HEK293 (cell line): ENCODE results near the gene MTMR11.

Experiments
- CTCF ChIA-PET: fragments of 350-600 bp; formaldehyde crosslinking; extraction: SDS; loops from one replicate; lab custom pipeline; 2021; ENCODE audit warnings: antibody characterized with exemption; lab: Yijun Ruan, JAX
- POLR2A ChIA-PET: fragments of 300-600 bp; formaldehyde crosslinking; extraction: SDS; loops from one replicate; lab custom pipeline; 2020; ENCODE audit warnings: antibody characterized with exemption, inconsistent platforms; lab: Yijun Ruan, JAX
- H3K27ac ChIP-seq: fragments of 200-500 bp; sonication (Bioruptor generic); 2 replicates; pipeline ENCODE4 v1.5.1; 2014; ENCODE audit warnings: low read depth, low read length, control low read depth, inconsistent platforms; ENCODE audit errors: extremely low read depth
- H3K36me3 ChIP-seq, 2 experiments: fragments of 200-500 bp in 1 of 2; sonication (Bioruptor generic) in 1 of 2; 1 replicate in 1 of 2; 2 replicates in 1 of 2; pipeline ENCODE4 v1.5.1; 2014 to 2017; ENCODE audit warnings: inconsistent platforms in 2 of 2, low read length in 2 of 2; ENCODE audit not compliant: control insufficient read depth in 2 of 2, insufficient read depth in 1 of 2
- H3K4me1 ChIP-seq: fragments of 200-500 bp; sonication (Bioruptor generic); 2 replicates; pipeline ENCODE4 v1.5.1; 2014; ENCODE audit warnings: mild to moderate bottlenecking, low read length, inconsistent platforms; ENCODE audit not compliant: control insufficient read depth, insufficient read depth
- H3K4me3 ChIP-seq: 2 replicates; pipeline ENCODE4 v1.5.1; 2011; ENCODE audit warnings: low read depth, mild to moderate bottlenecking, control low read depth, low read length, moderate library complexity
- H3K9me3 ChIP-seq: fragments of 200-500 bp; sonication (Bioruptor generic); 2 replicates; pipeline ENCODE4 v1.5.1; 2014; ENCODE audit warnings: low read depth, low read length, inconsistent platforms; ENCODE audit not compliant: control insufficient read depth, insufficient read depth
- OVOL3 ChIP-seq: fragments of 450-650 bp; formaldehyde crosslinking; IDR thresholded peaks from 2 replicates; pipeline ENCODE4 v1.5.1; 2016; ENCODE audit warnings: missing biosample characterization, missing genetic modification characterization
- PRDM1 ChIP-seq: fragments of 450-650 bp; formaldehyde crosslinking; IDR thresholded peaks from 2 replicates; pipeline ENCODE4; 2016; ENCODE audit warnings: missing biosample characterization, missing genetic modification characterization
- ZNF10 ChIP-seq: fragments of 450-650 bp; formaldehyde crosslinking; IDR thresholded peaks from 2 replicates; pipeline ENCODE4 v1.5.1; 2017; ENCODE audit warnings: missing biosample characterization, missing genetic modification characterization
- ZNF132 ChIP-seq: fragments of 450-650 bp; formaldehyde crosslinking; IDR thresholded peaks from 2 replicates; pipeline ENCODE4 v1.5.1; 2017; ENCODE audit warnings: missing biosample characterization, missing genetic modification characterization, borderline replicate concordance
- ZNF23 ChIP-seq: fragments of 450-650 bp; formaldehyde crosslinking; IDR thresholded peaks from 2 replicates; pipeline ENCODE4 v1.5.1; 2016; ENCODE audit warnings: missing biosample characterization, missing genetic modification characterization, borderline replicate concordance
- ZNF433 ChIP-seq: fragments of 450-650 bp; formaldehyde crosslinking; IDR thresholded peaks from 2 replicates; pipeline ENCODE4 v1.5.1; 2016; ENCODE audit warnings: missing biosample characterization, missing genetic modification characterization, low read depth
- ZNF529 ChIP-seq: fragments of 450-650 bp; formaldehyde crosslinking; IDR thresholded peaks from 2 replicates; pipeline ENCODE4 v1.5.1; 2017; ENCODE audit warnings: missing genetic modification characterization, missing biosample characterization; ENCODE audit not compliant: insufficient replicate concordance
- ZNF610 ChIP-seq: fragments of 450-650 bp; formaldehyde crosslinking; IDR thresholded peaks from 2 replicates; pipeline ENCODE4 v1.5.1; 2016; ENCODE audit warnings: missing biosample characterization, missing genetic modification characterization, borderline replicate concordance
- ZNF623 ChIP-seq: fragments of 450-650 bp; formaldehyde crosslinking; IDR thresholded peaks from 2 replicates; pipeline ENCODE4 v1.5.1; 2016; ENCODE audit warnings: missing biosample characterization, missing genetic modification characterization
- ZNF664 ChIP-seq: fragments of 450-650 bp; formaldehyde crosslinking; IDR thresholded peaks from 2 replicates; pipeline ENCODE4 v1.5.1; 2016; ENCODE audit warnings: missing biosample characterization, missing genetic modification characterization
- ZSCAN16 ChIP-seq: fragments of 450-650 bp; formaldehyde crosslinking; IDR thresholded peaks from 2 replicates; pipeline ENCODE4 v1.5.1; 2016; ENCODE audit warnings: missing biosample characterization, missing genetic modification characterization
- ZSCAN23 ChIP-seq: fragments of 450-650 bp; formaldehyde crosslinking; IDR thresholded peaks from 2 replicates; pipeline ENCODE4 v1.5.1; 2016; ENCODE audit warnings: missing biosample characterization, missing genetic modification characterization
- TF ChIP-seq, protein P1 (sequence below): fragments of 450-650 bp; formaldehyde crosslinking; IDR thresholded peaks from 2 replicates; pipeline ENCODE4 v1.5.1; 2016; ENCODE audit warnings: missing biosample characterization, missing genetic modification characterization
- TF ChIP-seq, protein P2 (sequence below): fragments of 450-650 bp; formaldehyde crosslinking; IDR thresholded peaks from 2 replicates; pipeline ENCODE4 v1.5.1; 2017; ENCODE audit warnings: missing biosample characterization, mild to moderate bottlenecking, missing genetic modification characterization, moderate library complexity
- TF ChIP-seq, protein P3 (sequence below): fragments of 450-650 bp; formaldehyde crosslinking; conservative IDR thresholded peaks from 2 replicates; pipeline ENCODE4 v1.5.1; 2016; ENCODE audit warnings: low read depth, missing biosample characterization, missing genetic modification characterization
- TF ChIP-seq, protein P4 (sequence below): fragments of 450-650 bp; formaldehyde crosslinking; IDR thresholded peaks from 2 replicates; pipeline ENCODE4 v1.5.1; 2016; ENCODE audit warnings: missing biosample characterization, missing genetic modification characterization
- TF ChIP-seq, protein P5 (sequence below): fragments of 450-650 bp; formaldehyde crosslinking; IDR thresholded peaks from 2 replicates; pipeline ENCODE4 v1.5.1; 2016; ENCODE audit warnings: missing biosample characterization, missing genetic modification characterization
- TF ChIP-seq, protein P6 (sequence below): fragments of 450-650 bp; IDR thresholded peaks from 2 replicates; pipeline ENCODE4 v1.5.1; 2018; ENCODE audit warnings: missing biosample characterization, mild to moderate bottlenecking, missing genetic modification characterization
- TF ChIP-seq, protein P7 (sequence below): fragments of 450-650 bp; formaldehyde crosslinking; IDR thresholded peaks from 2 replicates; pipeline ENCODE4 v1.5.1; 2016; ENCODE audit warnings: missing biosample characterization, missing genetic modification characterization

The MTMR11 gene

DNA sequence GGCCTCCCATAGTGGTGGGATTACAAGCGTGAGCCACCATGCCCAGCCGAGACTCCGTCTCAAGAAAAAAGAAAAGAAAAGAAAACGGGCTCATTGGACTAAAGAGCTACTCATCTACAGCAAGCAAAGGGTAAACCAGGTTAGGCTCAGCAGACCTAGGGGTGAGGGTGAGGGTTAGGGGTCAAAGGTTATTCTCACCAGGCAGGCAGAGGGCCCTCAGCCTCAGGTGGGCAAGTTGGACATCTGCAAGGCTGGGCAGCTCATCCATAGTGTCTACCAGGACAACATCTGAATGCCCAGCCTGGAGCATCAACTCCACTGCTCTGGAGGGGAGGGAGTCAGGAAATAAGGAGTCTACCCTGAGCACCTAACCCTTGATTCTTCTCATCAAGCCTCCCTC is 3.5 kb downstream of the MTMR11 start:
- Histone ChIP-seq H3K36me3 (peaks cover 0 to 43% of the 10 kb centered on the region in 2 experiments; a peak in 1 of 3 replicates), H3K4me3 (no peak overlapping the region), H3K9me3 (no peaks in the 10 kb centered on the region), H3K4me1 (peaks cover 8% of the 10 kb centered on the region; the same call in 1 of the 2 replicates), H3K27ac (no peak overlapping the region)
- TF ChIP-seq ZNF10 (tag by site-specific recombination): no peak
- TF ChIP-seq ZNF610 (tag by site-specific recombination): no peak
- no peak for TF ChIP-seq ZSCAN16 (tag by site-specific recombination)
- TF ChIP-seq ZNF132 (tag by site-specific recombination): no peak
- TF ChIP-seq, protein P1, sequence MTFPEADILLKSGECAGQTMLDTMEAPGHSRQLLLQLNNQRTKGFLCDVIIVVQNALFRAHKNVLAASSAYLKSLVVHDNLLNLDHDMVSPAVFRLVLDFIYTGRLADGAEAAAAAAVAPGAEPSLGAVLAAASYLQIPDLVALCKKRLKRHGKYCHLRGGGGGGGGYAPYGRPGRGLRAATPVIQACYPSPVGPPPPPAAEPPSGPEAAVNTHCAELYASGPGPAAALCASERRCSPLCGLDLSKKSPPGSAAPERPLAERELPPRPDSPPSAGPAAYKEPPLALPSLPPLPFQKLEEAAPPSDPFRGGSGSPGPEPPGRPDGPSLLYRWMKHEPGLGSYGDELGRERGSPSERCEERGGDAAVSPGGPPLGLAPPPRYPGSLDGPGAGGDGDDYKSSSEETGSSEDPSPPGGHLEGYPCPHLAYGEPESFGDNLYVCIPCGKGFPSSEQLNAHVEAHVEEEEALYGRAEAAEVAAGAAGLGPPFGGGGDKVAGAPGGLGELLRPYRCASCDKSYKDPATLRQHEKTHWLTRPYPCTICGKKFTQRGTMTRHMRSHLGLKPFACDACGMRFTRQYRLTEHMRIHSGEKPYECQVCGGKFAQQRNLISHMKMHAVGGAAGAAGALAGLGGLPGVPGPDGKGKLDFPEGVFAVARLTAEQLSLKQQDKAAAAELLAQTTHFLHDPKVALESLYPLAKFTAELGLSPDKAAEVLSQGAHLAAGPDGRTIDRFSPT (tag by site-specific recombination): no peak
- TF ChIP-seq, protein P2, sequence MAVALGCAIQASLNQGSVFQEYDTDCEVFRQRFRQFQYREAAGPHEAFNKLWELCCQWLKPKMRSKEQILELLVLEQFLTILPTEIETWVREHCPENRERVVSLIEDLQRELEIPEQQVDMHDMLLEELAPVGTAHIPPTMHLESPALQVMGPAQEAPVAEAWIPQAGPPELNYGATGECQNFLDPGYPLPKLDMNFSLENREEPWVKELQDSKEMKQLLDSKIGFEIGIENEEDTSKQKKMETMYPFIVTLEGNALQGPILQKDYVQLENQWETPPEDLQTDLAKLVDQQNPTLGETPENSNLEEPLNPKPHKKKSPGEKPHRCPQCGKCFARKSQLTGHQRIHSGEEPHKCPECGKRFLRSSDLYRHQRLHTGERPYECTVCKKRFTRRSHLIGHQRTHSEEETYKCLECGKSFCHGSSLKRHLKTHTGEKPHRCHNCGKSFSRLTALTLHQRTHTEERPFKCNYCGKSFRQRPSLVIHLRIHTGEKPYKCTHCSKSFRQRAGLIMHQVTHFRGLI (tag by site-specific recombination): no peak
- TF ChIP-seq, protein P3, sequence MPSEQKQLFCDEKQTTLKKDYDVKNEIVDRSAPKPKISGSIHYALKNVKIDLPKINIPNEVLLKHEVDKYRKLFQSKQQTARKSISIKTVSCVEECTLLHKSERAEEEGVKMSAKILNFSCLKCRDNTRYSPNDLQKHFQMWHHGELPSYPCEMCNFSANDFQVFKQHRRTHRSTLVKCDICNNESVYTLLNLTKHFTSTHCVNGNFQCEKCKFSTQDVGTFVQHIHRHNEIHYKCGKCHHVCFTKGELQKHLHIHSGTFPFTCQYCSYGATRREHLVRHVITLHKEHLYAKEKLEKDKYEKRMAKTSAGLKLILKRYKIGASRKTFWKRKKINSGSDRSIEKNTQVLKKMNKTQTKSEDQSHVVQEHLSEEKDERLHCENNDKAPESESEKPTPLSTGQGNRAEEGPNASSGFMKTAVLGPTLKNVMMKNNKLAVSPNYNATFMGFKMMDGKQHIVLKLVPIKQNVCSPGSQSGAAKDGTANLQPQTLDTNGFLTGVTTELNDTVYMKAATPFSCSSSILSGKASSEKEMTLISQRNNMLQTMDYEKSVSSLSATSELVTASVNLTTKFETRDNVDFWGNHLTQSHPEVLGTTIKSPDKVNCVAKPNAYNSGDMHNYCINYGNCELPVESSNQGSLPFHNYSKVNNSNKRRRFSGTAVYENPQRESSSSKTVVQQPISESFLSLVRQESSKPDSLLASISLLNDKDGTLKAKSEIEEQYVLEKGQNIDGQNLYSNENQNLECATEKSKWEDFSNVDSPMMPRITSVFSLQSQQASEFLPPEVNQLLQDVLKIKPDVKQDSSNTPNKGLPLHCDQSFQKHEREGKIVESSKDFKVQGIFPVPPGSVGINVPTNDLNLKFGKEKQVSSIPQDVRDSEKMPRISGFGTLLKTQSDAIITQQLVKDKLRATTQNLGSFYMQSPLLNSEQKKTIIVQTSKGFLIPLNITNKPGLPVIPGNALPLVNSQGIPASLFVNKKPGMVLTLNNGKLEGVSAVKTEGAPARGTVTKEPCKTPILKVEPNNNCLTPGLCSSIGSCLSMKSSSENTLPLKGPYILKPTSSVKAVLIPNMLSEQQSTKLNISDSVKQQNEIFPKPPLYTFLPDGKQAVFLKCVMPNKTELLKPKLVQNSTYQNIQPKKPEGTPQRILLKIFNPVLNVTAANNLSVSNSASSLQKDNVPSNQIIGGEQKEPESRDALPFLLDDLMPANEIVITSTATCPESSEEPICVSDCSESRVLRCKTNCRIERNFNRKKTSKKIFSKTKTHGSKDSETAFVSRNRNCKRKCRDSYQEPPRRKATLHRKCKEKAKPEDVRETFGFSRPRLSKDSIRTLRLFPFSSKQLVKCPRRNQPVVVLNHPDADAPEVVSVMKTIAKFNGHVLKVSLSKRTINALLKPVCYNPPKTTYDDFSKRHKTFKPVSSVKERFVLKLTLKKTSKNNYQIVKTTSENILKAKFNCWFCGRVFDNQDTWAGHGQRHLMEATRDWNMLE (tag by site-specific recombination): no peak
- no peak for TF ChIP-seq ZNF623 (tag by site-specific recombination)
- TF ChIP-seq, protein P4, sequence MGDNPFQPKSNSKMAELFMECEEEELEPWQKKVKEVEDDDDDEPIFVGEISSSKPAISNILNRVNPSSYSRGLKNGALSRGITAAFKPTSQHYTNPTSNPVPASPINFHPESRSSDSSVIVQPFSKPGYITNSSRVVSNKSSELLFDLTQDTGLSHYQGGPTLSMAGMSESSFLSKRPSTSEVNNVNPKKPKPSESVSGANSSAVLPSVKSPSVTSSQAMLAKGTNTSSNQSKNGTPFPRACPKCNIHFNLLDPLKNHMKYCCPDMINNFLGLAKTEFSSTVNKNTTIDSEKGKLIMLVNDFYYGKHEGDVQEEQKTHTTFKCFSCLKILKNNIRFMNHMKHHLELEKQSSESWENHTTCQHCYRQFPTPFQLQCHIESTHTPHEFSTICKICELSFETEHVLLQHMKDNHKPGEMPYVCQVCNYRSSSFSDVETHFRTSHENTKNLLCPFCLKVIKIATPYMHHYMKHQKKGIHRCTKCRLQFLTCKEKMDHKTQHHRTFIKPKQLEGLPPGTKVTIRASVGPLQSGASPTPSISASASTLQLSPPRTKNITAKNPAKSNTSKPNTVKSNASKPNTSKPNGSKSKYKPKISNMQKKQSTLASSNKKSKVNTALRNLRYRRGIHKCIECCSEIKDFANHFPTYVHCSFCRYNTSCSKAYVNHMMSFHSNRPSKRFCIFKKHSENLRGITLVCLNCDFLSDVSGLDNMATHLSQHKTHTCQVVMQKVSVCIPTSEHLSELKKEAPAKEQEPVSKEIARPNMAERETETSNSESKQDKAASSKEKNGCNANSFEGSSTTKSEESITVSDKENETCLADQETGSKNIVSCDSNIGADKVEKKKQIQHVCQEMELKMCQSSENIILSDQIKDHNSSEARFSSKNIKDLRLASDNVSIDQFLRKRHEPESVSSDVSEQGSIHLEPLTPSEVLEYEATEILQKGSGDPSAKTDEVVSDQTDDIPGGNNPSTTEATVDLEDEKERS (tag by site-specific recombination): no peak
- no peak for TF ChIP-seq ZNF664
- TF ChIP-seq ZNF433 (tag by site-specific recombination): no peak
- TF ChIP-seq, protein P5, sequence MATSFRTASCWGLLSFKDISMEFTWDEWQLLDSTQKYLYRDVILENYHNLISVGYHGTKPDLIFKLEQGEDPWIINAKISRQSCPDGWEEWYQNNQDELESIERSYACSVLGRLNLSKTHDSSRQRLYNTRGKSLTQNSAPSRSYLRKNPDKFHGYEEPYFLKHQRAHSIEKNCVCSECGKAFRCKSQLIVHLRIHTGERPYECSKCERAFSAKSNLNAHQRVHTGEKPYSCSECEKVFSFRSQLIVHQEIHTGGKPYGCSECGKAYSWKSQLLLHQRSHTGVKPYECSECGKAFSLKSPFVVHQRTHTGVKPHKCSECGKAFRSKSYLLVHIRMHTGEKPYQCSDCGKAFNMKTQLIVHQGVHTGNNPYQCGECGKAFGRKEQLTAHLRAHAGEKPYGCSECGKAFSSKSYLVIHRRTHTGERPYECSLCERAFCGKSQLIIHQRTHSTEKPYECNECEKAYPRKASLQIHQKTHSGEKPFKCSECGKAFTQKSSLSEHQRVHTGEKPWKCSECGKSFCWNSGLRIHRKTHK (tag by site-specific recombination): no peak
- TF ChIP-seq, protein P6, sequence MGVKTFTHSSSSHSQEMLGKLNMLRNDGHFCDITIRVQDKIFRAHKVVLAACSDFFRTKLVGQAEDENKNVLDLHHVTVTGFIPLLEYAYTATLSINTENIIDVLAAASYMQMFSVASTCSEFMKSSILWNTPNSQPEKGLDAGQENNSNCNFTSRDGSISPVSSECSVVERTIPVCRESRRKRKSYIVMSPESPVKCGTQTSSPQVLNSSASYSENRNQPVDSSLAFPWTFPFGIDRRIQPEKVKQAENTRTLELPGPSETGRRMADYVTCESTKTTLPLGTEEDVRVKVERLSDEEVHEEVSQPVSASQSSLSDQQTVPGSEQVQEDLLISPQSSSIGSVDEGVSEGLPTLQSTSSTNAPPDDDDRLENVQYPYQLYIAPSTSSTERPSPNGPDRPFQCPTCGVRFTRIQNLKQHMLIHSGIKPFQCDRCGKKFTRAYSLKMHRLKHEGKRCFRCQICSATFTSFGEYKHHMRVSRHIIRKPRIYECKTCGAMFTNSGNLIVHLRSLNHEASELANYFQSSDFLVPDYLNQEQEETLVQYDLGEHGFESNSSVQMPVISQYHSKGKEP (tag by site-specific recombination): no peak
- TF ChIP-seq ZNF23 (tag by site-specific recombination): no peak
- TF ChIP-seq, protein P7, sequence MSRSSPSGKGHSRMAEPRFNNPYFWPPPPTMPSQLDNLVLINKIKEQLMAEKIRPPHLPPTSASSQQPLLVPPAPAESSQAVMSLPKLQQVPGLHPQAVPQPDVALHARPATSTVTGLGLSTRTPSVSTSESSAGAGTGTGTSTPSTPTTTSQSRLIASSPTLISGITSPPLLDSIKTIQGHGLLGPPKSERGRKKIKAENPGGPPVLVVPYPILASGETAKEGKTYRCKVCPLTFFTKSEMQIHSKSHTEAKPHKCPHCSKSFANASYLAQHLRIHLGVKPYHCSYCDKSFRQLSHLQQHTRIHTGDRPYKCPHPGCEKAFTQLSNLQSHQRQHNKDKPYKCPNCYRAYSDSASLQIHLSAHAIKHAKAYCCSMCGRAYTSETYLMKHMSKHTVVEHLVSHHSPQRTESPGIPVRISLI (tag by site-specific recombination): no peak
- TF ChIP-seq OVOL3 (tag by site-specific recombination): no peak
- no peak for TF ChIP-seq ZSCAN23 (tag by site-specific recombination)
- no peak for TF ChIP-seq PRDM1 (tag by site-specific recombination)
- no peak for TF ChIP-seq ZNF529 (tag by site-specific recombination)
- POLR2A ChIA-PET: interaction anchor here (0.7 kb wide), 1 partner anchor 9 kb away, joined by 4 read pairs; no protein-coding TSS in a partner anchor
- CTCF ChIA-PET: no interaction called here
